GM18498 (cell line): ENCODE results near the gene GARIN5B.
"Not testable (repeated sequence)": the region's sequence is repeated elsewhere in the genome, so short reads cannot be mapped to it uniquely, and the experiment has no call there.

Experiments
- ATAC-seq: cut with Tn5 transposase; IDR thresholded peaks from one replicate; pipeline ENCODE4 v1.9.1; 2021; ENCODE audit warnings: mild to moderate bottlenecking, moderate library complexity; ENCODE audit not compliant: unreplicated experiment

The GARIN5B gene

DNA sequence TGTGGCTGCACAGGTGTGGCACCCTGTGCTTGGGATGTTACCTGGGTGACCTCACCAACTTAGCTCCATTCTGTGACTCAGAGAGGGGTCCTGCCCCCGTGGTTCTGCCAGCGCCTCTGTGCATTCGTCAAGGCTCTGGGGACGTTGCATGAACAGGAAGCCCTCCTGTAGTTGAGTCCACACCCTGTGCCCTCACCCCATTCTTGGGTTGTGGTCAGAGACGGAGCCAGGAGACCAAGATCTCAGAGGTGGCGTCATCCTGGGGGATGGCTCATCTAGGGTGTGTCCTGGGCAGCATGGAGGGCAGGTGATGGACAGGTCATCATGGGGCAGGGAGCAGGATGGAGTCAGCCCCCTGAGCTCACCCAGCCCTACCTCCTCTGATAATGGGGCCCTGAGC is 11.0 kb downstream of the GARIN5B start:
- no peak for ATAC-seq

DNA sequence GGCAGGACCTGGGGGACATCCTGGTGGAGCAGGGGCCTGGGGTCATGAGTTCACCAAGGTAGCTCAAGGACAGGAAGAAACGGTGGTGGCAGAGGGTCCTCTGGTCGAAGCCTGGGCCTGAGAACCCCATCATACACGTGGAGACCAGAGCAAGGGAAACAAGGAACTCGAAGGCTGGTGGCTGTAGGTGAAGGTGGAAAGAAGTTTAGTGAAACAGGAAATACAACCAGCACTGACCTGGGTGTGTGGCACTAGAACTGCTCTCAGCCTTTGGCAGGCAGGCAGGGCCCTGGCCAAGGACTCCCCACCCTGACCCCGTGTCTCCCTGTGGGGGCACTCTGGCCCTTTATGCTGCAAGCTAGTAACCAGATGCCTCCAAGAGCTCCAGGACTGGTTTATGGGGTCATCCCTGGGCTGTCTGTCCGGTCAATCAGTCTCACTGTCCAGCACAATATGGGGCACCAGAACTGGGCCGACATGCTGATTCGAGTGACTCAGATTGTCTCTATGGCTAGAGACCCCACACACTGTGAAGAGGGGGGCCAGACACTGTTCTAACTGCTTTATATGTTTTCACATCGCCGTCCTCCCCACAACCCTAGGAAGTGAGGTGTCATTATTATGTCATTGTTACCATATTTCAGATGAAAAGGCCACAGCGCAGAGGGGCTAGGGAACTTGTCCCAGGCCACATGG is 12.3 kb downstream of the GARIN5B start:
- ATAC-seq: no peak

DNA sequence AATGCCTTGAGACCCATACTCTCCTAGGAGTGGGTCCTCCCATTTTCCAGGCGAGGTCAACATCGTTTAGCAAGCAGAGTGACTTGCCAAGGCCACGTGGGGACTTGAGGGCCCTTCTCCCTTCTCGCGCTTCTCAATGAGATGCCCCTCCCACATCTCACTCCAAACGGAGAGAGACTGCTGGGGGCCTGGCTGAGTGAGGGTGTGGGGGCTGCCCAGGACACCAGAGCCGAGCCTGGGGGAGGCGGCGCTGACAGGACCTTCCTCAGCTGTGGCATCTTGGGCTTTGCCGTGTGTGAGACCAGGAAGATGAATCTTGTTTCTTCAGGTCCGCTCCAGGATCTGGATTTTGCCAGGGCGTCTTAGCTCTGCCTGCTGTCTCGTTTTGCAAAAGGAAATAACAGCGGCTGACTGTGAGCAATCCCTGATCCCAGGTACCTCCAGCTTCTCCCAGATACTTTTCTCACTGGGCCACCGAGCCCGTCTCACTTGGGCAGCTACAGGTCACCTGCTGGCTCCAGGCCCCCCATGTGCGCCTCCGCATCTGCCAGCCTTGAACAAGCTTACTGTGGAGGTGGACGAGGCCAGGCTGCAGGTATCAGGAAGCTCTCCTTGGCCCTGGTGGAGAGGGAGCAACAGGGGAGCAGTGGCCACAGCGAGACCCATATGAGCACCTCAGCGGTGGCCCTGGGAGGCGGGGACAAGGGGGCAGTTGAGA is 14.6 kb downstream of the GARIN5B start:
- ATAC-seq: no peak

DNA sequence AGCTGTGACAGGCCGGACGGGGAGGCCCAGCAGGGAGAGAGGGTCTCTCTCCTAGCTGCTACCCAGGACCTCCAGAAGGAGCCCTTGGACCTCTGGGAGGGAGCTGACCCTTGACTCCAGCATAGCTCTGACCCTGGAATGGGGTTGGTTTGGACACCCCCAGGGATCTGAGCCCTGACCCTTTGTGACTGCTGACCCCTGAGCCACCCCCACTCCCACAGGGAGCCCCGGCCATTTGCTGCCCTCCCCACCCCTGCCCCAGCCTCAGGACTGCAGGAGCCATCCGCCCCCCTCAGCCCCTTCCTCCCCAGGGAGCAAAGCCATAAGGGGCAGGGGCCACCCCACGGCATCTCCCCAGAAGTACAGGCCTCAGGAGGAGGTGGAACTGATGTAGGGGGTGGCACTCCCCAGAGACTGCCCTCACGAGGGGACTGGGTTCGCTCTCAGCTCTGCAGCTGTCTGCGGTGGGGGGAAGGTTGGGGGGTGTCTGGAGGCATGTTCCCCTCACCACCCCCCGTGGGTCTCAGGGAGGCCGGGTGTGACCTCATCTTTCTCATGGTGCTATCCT is 15.5 kb downstream of the GARIN5B start:
- ATAC-seq: no peak

DNA sequence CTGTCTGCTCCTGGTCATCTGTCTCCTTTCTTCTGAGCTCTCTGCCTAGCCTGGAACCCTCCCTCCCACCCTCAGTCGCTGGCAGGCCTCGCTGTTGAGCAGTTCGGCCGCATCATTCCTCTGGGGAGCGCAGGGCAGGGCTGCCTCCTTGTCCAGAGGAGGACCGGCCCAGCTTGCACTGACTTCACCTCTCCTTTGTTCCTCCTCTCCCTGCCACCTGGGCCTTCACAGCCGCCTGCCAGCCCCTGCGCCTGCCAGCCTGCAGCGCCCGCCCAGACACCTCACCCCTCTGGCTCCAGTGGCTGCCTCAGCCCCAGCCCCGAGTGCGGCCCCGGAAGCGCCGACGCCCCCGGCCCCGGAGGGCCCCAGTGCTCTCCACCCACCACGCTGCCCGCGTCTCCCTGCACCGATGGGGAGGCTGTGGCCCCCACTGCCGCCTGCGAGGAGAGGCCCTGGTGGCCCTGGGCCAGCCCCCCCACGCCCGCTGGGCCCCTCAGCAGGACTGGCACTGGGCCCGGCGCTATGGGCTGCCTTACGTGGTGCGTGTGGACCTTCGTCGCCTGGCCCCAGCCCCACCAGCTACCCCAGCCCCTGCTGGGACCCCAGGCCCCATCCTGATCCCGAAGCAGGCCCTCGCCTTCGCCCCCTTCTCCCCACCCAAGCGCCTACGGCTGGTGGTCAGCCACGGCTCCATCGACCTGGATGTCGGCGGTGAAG is 16.2 kb downstream of the GARIN5B start:
- no peak for ATAC-seq

DNA sequence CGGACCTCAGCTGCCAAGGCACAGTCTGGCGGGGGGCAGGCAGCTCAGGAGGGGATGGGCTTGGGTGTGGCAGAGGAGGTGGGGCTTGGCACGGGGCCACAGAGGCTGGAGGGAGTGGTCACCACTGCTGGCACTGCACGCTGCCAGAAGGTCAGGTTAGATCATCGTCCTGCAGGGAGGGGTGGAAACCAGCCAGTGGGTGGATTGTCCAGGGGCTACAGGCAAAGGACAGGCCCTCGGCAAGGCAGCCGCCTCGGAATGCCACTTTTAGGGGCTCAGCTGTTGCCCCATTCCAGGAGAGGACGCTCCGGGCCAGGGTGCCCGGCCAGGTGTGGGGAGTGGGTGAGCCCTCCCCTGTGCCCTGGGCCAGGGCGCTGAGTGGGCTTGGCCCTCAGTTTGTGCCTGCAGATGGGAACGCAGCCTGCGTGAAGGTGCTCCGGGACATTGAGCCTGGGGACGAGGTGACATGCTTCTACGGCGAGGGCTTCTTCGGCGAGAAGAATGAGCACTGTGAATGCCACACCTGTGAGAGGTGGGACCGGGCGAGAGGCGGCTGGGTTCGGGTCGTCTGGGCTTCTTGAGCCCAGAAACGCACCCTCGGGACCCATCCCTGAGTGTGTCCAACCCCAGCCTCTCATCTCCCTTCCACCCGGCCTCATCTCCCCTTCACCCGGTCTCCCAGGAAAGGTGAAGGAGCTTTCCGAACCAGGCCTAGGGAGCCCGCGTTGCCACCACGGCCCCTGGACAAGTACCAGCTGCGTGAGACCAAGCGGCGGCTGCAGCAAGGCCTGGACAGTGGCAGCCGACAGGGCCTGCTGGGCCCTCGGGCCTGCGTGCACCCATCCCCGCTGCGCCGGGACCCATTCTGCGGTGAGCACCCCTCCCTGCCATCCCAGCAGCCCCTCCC is 17.0 kb downstream of the GARIN5B start:
- ATAC-seq: no peak

DNA sequence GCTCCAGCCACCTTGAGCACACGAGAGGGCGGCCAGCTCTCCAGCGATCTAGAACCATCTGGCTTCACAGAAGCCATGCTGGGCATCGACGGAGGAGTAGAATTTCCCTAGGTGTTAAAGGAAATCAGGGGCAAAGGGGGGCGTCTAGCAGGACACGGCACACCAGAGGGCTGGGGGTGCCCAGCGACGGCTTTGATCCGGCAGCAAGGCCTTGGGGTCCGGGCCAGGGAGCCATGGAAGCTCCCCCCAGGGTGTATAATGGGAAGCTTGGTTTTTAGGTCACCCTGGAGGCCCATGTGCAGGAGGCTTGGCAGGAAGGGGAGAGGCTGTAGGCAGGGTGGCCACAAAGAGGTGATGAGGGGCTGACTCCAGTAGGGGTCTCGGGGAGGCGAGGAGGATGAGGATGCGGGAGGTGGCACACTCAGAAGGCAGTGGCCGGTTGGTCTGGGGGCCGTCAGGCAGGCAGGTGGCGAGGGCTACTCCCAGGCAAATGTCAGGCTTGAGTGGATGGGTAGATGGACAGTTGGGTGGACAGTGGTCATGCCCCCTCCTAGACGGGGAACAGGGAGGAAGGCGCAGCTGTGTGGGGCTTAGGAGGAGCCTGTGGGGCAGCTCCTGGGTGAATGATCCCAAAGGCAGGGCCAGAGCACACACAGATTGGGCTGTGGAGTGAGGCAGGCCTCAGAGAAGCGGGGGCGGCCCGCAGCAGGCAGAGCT is 17.8 kb downstream of the GARIN5B start:
- no peak for ATAC-seq

DNA sequence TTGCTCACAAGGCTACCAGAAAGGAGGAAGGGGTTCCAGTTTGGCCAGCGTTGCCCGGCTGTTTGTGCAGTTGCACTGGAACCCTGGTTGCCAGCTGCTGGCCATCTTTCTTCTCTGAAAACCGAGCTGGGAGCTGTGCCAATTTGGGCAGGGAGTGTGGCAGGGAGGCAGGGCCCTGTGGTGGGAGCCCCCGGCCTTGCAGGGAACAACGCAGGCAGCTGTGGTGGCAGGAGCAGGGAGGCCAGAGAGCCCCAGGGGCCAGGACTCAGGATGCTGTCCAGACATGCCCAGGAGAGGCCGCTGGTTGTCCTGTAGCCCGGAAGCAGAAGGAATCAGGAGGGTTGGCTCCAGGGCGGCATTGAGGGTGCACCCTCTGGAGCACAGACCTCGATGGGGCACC is 18.6 kb downstream of the GARIN5B start:
- ATAC-seq: no peak

DNA sequence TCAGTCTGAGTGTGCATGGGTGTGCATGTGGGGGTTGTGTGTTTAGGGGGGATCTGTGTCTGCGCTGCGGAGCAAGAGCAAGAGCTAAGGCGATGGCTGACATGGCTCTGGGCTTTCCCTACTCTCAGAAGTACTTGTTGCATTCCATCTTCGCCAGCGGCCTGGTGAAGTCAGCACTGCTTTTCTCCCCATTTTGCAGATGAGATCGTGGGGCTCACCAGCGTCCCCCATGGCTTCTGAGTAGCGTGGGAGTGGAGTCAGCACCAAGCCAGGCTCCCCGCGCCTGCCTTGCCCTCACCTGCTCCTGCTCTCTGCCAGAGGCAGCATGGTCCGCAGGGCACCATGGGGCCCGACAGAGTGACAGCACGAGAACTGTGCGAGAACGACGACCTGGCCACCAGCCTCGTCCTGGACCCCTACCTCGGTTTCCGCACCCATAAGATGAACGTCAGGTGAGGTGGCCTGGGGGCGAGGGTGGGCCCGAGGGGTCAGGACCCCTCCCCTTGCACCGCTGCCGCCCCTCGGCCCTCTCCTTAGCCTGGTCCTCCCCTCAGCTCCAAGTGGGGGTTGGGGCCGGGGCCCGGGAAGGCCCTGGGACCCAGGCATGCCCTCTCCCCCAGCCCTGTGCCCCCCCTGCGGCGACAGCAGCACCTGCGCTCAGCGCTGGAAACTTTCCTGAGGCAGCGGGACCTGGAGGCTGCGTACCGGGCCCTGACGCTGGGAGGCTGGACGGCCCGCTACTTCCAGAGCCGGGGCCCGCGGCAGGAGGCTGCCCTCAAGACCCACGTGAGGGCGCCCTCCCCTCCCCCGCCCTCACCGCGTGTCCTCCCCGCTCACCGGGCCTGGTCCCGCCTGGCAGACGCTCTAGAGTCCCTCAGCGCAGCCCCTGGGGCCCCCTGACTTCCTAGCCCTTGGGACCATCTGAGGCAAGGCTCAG is 21.2 kb downstream of the GARIN5B start:
- no peak for ATAC-seq

DNA sequence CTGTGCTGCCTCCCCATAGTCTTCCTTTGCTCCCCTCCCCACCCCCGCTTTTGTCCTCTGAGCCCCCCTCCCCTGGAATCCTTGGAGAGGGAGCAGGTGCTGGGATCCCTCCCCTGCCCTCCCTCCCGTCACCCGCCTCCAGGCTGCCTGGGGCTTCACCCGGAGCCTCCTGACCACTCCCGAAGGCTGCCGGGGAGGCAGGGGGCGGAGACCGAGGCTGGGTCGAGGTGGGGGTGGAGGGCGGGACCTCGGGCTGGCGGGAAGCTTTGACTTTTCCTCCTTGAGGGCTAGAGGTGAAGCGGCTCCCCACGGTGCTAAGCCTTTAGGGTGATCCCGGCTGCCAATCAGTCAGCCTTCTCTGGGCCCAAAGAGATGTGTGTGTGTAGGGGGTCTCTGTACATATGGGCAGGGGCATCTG is 21.9 kb downstream of the GARIN5B start:
- no peak for ATAC-seq

DNA sequence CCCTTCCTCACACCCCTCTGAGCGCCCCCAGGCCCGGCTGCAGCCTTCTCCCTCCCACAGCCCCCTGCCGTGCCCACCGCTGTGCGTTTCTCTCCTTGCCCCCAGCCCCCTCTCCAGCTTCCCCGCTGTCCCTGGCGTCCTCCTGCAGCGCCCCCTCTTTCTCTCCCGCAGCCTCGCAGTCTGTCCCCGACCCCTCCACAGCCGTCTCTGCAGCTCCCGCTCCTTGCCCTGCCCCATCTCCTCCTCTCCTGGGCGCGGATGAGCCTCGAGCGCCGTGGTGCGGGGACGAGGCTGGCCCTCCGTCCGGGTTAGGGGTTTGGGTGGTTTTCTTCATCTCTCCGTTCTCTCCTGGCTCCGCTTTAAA is 22.3 kb downstream of the GARIN5B start:
- no peak for ATAC-seq

DNA sequence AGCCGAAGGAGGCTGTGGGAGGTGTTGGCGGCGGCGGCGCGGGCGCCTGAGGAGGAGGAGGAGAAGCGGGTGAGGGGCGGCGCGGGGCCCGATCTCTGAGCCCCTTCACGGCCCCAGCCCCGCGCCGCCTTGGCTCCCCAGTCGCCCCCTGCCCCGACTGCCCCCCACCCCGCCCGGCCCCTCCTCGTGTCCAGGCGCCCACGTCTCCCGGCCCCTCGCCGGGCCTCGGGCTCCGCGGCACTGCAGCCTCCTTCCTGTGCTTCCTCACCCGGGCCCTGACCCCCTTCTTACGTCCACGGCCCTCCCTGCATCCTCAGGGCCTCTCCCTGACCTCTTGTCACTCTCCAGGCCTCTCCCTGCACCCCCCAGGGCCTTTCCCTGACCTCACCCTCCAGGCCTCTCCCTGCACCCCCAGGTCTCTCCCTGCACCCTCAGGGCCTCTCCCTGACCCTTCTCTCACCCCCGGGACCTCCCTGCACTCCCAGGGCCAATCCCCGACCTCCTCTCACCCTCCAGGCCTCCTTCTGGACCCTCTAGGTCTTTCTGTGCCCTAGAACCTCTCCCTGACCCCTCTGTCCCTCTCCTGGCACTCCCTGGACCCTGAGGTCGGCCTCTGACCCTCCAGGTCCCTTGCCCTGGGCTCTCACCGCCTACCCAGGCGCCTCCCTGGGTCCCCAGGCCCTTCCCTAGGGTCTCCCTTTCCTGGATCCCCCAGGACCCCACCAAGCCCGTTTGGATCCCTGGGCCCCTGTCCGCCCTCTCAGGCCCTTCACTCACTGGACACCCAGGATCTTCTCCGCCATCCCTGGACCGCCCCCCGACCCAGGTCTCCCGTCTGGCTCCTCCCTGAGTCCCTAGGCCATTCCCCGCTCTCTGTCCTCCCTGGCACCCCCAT is 22.9 kb downstream of the GARIN5B start:
- ATAC-seq: no peak

DNA sequence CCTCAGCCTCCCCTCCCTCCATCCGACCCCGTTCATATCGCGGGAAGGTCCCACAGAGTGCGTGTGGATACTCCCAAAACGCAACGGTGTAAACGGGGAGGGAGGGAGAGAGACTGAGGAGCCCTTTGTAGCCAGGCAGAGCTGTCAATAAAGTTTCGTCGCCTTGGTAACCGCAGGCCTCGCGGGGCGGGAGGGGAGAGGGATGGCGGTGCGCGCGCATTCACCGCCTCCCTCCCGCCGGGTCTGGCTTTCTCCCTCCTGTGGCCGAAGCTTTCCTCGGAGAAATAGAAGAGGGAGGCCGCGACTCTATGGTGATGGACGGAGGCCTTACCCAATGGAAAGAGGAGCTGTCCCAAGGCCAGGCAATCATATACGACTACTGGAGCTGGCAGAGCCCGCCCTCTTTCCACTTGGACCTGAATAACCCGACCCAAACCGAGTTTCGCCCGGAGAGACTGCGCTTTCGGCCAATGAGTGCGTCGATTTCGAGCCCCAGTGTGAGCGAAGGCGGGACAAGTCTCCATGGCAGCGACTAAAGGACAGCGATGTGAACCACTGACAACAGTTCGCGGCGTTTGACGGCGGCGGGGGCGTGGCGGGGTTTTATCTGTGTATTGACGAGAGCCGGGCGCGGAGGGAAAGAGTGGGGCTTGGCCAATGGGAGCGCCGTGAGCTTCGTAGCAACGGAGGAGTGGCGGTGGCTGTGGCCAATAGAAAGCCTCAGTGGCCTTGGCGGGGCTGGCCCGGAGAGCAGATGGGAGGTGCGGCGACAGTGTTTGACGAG is 23.8 kb downstream of the GARIN5B start, which contains the start of gene KMT5C:
KMT5C (plus strand) TSS at position 772 of the 784 bp plus-strand sequence. CDS start 2,061 bp downstream, outside the sequence.
- ATAC-seq: peak; percentile 83

DNA sequence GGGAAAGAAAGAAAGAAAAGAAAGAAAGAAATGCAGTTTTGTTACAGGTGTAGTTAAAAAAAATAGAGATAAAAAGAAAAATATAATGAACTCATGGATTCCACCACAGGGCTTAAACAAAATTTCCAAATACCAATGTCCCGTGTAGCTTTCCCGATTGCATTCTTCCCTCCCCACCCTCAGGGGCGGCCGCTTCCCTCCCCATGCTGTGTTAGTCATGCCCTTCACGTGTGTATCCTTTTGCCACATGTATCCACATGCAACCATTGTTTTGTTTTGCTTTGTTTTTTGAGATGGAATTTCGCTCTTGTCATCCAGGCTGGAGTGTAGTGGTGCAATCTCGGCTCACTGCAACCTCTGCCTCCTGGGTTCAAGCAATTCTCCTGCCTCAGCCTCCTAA is 27.0 kb downstream of the GARIN5B start:
- no peak for ATAC-seq

DNA sequence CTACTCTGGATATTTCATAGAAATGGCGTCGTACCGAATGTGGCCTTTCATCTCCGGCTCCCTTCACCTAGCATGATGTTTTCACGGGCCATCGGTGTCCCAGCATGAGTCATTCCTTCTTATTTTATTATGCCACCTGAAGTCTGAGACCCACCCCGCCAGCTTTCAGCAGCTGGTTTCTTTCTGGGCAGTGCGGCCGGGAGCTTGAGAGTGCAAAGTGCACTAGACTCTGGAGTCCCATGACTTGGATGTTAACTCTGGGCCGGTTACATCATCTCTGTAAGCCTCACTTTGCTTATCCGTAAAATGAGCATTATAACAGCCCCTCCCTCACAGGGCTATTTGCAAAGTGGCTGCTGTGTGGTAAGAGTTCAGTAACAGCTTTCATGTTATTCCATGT is 29.2 kb downstream of the GARIN5B start:
- no peak for ATAC-seq

DNA sequence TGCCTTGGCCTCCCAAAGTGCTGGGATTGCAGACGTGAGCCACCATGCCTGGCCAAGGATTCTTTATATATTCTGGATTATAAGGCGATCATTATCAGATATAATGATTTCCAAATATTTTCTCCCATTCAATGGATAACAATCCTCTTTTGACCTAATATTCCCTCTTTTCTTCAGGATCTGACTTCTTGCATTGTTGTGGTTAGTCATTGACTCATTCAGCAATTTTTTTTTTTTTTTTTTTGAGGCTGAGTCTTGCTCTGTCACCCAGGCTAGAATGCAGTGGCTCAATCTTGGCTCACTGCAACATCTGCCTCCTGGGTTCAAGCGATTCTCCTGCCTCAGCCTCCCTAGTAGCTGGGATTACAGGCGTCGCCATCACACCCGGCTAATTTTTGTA is 33.3 kb downstream of the GARIN5B start:
- not testable (repeated sequence) for ATAC-seq

DNA sequence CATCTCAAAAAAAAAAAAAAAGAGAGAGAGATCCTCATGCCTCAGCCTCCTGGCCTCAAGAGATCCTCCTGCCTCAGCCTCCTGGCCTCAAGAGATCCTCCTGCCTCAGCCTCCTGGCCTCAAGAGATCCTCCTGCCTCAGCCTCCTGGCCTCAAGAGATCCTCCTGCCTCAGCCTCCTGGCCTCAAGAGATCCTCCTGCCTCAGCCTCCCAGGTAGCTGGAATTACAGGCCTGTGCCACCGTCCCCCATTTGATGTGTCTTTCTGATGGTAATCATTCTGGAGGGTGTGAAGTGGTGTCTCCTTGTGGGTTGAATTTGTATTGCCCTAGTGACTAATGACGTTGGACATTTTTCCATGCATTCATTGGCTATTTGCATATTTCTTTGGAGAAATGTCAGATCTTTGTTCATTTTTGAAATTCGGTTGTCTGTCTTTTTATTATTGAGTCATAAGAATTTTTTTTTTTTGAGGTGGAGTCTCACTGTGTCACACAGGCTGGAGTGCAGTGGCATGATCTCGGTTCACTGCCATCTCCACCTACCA is 34.2 kb downstream of the GARIN5B start:
- not testable (repeated sequence) for ATAC-seq
